GM12892 (cell line): ENCODE data around the gene WNK2.
"Not testable (repeated sequence)": the region's sequence is repeated elsewhere in the genome, so short reads cannot be mapped to it uniquely, and the experiment has no call there.

ENCODE experiments used
- POLR2A ChIP-seq: IDR thresholded peaks from 2 replicates; pipeline ENCODE4 v1.6.1; 2011; ENCODE audit warnings: low read depth, low read length, control low read depth
- POLR2AphosphoS5 ChIP-seq: IDR thresholded peaks from 2 replicates; pipeline ENCODE4 v1.6.1; 2011; ENCODE audit warnings: low read depth, low read length, control low read depth

GRCh38 chr9:93342428-93342827, 158.5 kb downstream of the WNK2 start:
- not testable (repeated sequence) for TF ChIP-seq POLR2A, POLR2AphosphoS5
